Measurements from ENCODE around the gene LSM3.

DNA sequence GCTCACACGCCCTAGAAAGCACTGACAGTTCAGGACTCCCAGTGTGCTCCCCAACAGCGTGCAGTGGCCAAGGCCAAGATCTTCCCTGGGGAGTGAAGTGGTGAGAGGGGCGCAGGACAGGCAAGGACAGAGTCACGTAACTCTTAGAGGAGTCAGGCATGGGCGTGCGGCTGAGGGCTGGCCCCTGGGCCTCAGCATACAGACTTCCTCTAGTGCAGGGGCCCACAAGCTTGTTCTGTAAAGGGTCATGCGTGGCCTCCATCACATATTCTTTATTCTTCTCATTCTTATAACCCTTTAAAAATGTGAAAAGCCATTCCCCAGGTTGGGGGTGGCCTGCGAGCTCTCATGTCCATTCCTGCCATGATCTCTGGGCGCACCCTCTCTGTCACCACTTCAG is 28.5 kb upstream of the LSM3 start:
- TF ChIP-seq CTCF (IDR thresholded peaks at IDR 0.05) (no peak), EP300 (IDR thresholded peaks at IDR 0.05) (no peak), POLR2A (IDR thresholded peaks at IDR 0.05) (no peak)
